Activated T-cell treated with anti-CD3 and anti-CD28 coated beads for 1 hour (primary cell): Measurements from ENCODE around the gene P3R3URF.

Experiments used
- DNase-seq: peaks from one replicate; pipeline ENCODE4 v3.0.0-alpha.2; 2020; ENCODE audit warnings: low read depth

Gene P3R3URF

GRCh38 chr1:46193984-46194570, 17.8 kb upstream of the P3R3URF start:
- DNase-seq, result no peak

GRCh38 chr1:46193285-46193684, 17.0 kb upstream of the P3R3URF start:
- DNase-seq, result no peak

DNA sequence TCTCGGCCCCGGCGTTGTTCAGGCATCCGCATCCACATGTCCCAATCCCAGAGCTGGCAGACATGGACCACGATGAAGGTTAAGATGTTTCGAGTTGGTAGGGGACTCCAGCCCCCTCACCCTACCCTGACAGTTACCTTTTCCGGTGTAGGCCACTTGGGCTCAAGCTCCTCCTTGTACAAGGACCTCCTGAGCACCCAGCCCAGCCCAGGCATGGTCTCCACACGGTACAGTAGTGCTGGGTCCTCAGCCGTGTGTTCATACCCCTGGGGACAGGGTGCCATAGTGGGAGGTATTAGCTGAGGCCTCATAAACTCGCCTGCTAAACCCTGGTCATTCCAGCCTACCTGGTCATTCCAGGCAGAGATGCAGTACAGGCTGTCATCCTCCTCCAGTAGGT, 15.9 kb upstream of the P3R3URF start:
- no peak for DNase-seq

GRCh38 chr1:46191033-46191701, 14.9 kb upstream of the P3R3URF start:
- DNase-seq, result no peak

DNA sequence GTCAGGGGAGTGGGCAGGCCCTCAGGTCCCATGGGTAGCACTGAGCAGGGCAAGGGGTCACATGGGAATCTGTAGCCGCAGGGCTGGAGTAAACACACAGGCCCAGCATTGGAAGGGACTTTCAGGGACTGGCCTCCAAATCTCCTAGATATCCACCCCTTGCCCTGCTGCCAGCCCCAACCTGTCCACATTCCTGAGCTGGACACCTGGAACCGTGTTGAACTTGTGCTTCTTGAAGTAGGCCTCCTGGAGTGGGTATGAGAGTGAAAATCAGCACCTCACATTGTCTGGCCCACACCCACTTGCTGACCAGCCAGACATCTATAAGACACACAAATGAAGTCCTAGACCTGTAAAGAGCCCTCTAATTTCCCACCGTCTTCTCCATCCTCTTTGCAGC, 14.3 kb upstream of the P3R3URF start:
- DNase-seq, result no peak

- DNase-seq, result no peak
These were observed 12.2 kb upstream of the P3R3URF start for GRCh38 chr1:46188295-46189030.

DNA sequence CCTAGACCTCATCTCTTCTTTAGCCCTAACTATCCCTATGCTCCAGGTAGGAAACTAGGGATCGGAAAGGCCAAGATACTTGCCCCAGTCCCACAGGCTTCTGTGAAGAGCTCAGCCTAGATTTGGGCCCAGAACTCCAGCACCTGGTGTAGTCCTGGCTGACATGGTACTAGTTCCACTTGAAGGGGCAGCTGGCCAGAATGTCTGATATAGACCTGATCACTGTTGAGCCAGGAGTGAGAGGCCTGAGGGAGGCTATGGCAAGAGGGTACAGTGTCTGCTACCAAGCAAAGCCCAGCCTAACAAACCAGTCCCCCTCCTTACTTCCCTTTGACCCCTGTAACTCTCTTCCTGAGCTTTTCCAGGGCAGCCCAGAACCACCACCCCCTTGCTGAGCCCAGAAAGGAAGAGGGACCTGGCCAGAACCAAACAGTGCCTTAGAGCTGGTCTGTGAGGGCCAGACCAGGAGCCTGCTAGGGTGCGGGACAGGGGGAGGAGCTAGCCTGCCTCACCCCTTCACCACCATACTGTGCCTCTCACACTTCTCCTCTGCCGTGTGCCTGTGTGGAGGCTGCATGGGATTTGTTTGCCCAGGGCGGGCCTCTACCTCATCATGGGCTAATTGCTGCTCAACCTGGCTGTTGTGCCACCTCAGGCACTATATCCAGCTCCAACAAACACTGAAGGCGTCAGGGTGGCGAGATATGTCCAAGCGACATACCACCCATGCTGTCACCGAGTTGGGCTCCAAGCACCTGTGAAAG, 11.0 kb upstream of the P3R3URF start:
- no peak for DNase-seq

DNA sequence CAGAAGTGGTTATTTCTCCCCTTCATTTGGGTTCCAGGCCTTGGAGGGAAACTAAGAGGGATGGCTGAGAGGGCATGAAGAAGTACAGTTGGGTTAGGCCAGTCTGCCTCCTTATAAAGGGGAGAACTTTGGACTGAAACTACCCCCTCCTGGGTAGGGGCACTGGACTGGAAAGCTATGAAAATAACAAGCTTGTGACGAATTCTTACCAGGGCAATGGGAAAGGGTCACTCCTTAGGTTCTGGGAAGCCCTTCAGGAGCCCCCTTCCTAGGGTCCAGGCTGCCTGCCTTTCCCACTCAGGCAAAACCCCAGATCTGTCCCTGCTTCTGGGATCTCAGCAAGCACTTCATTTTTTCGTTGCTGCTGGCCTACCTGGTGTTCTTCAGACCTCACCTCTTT, 9.8 kb upstream of the P3R3URF start:
- DNase-seq, result no peak

DNA sequence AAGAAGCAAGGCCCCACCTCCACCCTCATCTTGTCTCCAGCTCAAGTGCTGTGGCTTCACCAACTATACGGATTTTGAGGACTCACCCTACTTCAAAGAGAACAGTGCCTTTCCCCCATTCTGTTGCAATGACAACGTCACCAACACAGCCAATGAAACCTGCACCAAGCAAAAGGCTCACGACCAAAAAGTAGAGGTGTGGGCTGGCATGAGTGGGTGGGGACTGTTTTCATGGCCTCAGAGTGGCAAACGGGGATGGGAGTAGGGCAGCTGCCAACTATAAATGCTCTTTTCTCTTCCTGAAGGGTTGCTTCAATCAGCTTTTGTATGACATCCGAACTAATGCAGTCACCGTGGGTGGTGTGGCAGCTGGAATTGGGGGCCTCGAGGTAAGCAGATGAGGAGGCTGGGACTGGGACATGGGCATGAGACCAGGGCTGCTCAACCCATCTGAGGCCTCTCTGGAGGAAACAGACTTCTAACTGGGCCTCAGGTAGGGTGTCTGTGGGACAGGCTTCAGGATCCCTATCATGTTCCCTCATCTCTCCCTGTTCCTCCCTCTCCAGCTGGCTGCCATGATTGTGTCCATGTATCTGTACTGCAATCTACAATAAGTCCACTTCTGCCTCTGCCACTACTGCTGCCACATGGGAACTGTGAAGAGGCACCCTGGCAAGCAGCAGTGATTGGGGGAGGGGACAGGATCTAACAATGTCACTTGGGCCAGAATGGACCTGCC, 8.8 kb upstream of the P3R3URF start:
- DNase-seq, result no peak

DNA sequence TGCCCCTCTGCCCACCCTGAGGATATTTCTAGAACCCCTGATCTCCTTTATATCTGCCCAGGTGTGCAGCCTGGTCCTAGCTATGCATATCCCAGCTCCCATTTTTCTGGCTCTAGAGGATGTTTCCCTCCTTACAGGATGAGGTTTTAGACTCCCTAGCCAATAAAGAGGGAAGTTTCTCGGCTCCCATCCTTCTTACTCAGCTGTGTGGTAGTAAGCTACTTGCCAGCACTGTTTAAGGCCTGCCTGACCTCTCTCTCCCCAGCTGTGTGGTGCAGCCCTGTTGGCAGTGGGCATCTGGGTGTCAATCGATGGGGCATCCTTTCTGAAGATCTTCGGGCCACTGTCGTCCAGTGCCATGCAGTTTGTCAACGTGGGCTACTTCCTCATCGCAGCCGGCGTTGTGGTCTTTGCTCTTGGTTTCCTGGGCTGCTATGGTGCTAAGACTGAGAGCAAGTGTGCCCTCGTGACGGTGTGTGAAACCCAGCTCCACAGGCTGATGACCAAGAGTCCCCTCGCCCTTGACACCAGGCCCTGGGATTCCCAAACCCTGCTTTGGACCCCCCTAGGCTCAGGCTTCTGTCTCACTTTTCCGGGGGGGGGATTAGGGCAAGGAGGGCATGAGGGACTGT, 7.8 kb upstream of the P3R3URF start:
- no peak for DNase-seq

DNA sequence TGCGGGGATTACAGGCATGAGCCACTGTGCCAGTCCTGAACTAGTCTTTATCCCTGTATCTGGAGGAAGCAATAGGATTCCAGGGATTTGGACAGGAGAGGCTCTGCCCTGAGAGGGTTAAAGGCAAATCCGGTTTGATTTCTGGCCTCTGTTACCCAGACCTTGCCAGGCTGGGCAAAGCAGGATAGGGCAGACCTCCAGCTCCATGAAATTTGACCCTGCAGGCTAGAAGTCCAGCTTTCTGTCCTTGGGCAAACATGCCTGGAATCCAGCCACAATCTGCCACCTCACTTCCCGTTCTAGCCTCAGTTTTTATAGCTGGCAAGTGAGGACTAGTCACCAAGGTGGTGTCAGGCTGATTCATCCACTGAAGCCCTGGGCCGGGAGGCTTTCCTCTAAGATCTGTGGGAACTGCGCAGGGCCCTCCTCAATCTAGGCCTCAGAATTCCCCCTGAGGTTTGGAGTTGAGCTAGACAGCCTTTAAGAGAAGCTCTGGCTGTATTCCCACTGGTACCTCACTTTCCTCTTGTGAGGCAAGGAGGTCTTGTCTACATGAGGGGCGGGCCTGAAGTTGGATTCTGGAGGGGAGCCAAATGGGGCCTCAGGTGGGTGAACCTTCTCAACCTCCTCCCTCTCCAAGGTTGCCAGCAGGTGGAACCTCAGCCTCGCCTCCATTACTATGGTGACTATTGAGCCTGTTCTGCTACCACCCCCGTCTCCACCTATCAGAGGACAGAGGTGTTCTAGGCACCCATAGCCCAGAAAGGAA, 7.0 kb upstream of the P3R3URF start:
- DNase-seq, result no peak

DNA sequence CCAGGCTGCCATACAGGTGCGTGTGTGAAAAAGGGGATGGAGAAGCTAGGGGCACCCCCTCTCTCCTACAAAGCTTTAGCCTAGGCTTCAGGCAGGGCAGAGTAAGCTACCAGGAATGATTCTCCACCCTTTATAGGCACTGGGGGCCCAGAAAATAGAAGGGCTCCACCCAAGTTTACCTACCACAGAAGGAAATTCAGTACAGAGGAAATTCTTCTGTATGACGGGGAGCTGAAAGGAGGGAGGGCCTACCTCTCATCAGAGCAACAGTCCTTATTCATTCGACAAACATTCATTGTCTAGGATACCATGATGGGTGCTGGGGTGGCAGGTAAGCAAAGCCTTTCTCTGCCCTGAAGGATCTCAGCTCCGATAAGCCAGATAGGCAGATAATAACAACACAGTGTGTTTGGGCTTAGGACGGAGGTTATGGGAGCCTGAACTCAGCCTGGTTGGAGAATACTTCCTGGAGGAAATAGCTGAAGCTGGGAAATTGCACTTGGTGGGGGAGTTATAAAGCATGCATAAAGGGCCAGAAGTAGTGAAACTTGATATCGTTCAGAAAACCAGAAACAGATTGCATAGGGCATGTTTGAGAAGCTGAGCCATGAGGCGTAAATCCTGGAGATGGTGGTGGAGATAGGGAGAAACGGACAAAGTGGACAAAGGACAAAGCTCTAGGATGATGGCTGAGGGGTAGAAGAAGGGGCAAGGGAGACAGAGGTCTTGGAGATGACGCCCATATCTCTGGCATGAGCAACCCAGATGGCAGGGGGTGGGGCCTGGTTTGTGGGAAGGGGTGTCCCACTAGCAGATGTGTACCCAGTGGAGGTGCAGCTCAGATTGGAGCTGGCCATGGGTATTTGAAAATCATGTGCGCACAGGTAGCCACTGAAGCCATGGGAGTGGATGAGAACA, 5.3 kb upstream of the P3R3URF start:
- no peak for DNase-seq

DNA sequence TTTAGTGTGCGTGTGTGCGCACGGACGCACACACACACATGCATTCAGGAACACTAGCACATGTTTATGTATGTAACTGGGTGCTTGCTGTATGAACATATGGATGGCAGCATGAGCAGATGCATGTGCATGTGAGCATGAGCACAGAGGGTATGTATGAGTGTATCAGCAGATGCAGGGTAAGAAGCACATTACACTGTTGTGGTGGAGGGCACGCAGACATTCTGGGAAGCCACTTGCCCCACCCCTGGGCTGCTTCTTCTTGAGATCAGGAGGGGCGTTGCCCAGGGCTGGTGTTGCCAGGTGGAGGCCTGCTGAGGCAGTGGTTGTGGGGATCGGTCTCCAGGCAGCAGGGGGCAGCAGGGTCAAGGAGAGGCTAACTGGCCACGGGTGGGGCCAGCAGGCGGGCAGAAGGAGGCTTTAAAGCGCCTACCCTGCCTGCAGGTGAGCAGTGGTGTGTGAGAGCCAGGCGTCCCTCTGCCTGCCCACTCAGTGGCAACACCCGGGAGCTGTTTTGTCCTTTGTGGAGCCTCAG, 3.9 kb upstream of the P3R3URF start:
- DNase-seq, result no peak

DNA sequence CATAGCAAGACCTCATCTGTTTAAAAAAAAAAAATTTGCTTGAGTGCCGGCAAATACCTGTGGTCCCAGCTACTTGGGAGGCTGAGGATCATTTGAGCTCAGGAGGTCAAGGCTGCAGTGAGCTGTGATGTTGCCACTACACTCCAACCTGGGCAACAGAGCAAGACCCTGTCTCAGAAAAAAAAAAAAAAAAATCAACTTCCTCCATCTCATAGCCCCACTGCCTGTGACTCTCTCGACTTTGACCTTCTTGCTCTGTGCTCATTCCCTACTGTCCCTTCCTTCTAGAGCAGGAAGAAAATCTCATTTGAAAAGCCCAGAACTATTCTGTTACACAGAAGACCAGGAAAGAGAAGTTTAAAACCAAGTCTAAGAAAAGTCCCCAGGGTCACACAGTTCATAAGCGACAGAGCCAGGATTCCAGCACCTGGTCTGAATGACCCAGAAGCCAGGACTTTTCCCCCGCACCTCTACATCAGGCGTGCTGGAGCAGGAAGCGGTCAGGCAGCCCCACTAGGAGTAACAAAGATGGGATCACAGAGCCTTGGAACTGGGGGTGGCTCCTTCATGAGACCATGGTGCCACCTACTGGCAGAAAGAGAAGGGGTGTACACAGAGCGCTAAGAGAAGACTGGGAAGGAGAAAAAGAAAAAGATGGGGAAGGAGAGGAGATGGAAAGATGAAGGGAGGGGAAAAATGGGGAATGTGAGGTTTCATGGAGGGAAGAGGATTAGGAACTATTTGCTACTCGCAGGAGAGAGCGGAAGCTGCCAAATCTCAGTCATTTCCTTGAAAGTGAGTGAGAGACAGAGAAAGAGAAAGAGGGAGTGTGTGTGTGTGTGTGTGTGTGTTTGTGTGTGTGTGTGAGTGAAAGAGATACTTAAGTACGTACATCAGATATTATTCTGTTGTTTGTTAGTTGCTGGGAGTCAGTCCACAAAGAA, 3.1 kb upstream of the P3R3URF start:
- peak; percentile 51 for DNase-seq

- DNase-seq, result no peak
These were observed 1.0 kb downstream of the P3R3URF start for GRCh38 chr1:46175243-46175642.

- no peak for DNase-seq
These were observed 1.6 kb downstream of the P3R3URF start, which contains the start of gene TSPAN1 for GRCh38 chr1:46174448-46175231. TSS of gene TSPAN1 (plus strand) at chr1:46175087. CDS start at chr1:46181108, 6,021 bp downstream.

DNA sequence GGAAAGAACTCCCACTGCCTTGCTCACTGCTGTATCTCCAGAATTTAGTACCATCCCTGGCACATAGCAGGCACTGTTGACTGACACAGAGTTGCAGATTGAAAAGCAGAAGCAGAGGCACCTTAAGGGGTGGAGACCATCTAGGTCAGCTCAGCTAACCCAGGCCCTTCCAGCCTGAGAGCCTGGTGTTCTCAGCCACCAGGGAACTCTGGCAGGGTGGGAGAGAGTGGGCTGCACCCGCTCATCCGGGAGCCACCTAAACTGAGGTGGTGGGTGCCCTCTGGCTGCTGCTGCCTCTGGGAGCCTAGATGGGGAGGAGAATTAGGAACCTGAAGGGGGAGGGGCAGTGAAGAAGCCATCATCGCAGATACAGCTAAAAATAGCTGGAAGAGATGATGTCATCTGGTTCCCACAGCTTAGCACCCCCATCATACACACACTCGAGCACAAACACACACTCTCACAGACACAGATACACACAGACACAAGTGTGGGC, 2.9 kb downstream of the P3R3URF start:
- no peak for DNase-seq
